Measurements from ENCODE around the gene CAPG.

CAPG gene

DNA sequence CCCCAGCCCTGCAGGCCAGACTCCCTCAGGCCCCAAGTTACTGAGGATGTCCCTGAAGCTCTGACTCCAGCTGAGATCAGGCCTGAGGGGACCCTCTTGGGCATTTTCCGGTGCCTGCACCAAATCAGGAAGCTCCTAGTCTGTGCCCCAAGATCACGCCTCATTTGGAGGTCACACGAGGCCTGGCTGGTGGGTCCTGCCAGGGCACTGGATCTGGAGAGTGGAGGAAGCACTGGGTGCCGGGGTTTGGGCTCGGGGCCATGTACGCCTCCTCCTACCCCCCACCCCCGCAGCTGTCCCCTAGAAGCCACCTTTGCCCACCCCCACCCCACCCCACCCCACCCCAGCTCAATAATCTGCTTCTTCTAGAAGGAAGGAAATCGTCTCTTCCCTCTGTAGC, 24.5 kb upstream of the CAPG start:
- H3K4me3 ChIP-seq (ENCODE audit: low read length): no peak overlapping the region
- no peak for DNase-seq
- H3K27me3 ChIP-seq (replicated peaks; ENCODE audit: insufficient read depth, low read length): no peaks in the 10 kb centered on the region
- H3K9ac ChIP-seq (ENCODE audit: low read length): no peak overlapping the region
- no peaks in the 10 kb centered on the region for H3K9me3 ChIP-seq (replicated peaks; ENCODE audit: insufficient read depth, low read length)
- H3K79me2 ChIP-seq (ENCODE audit: low read length): no peaks in the 10 kb centered on the region
- no peak overlapping the region for H3K4me2 ChIP-seq (ENCODE audit: low read depth, low read length)
- H3K9me2 ChIP-seq (replicated peaks; ENCODE audit: insufficient read depth, low read length): no peaks in the 10 kb centered on the region
- no peaks in the 10 kb centered on the region for H3K36me3 ChIP-seq (replicated peaks; ENCODE audit: insufficient read depth, low read length)
- no peaks in the 10 kb centered on the region for H4K20me1 ChIP-seq (ENCODE audit: insufficient read depth, low read length)
- no peaks in the 10 kb centered on the region for H3F3A ChIP-seq (ENCODE audit: insufficient read depth, low read length)
- H2AFZ ChIP-seq (ENCODE audit: low read length): no peak overlapping the region
- no peak for TF ChIP-seq EZH2 (optimal IDR thresholded peaks at IDR 0.05; ENCODE audit: low read depth, low read length)
- no peak for TF ChIP-seq EZH2phosphoT487 (IDR thresholded peaks at IDR 0.05; ENCODE audit: low read length)
- TF ChIP-seq, protein P1, sequence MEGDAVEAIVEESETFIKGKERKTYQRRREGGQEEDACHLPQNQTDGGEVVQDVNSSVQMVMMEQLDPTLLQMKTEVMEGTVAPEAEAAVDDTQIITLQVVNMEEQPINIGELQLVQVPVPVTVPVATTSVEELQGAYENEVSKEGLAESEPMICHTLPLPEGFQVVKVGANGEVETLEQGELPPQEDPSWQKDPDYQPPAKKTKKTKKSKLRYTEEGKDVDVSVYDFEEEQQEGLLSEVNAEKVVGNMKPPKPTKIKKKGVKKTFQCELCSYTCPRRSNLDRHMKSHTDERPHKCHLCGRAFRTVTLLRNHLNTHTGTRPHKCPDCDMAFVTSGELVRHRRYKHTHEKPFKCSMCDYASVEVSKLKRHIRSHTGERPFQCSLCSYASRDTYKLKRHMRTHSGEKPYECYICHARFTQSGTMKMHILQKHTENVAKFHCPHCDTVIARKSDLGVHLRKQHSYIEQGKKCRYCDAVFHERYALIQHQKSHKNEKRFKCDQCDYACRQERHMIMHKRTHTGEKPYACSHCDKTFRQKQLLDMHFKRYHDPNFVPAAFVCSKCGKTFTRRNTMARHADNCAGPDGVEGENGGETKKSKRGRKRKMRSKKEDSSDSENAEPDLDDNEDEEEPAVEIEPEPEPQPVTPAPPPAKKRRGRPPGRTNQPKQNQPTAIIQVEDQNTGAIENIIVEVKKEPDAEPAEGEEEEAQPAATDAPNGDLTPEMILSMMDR (IDR thresholded peaks at IDR 0.05; ENCODE audit: low read length): no peak
- peaks cover 5% of the 10 kb centered on the region for H3K4me1 ChIP-seq (ENCODE audit: low read length)
- H3K27ac ChIP-seq (ENCODE audit: low read length): no peak overlapping the region

DNA sequence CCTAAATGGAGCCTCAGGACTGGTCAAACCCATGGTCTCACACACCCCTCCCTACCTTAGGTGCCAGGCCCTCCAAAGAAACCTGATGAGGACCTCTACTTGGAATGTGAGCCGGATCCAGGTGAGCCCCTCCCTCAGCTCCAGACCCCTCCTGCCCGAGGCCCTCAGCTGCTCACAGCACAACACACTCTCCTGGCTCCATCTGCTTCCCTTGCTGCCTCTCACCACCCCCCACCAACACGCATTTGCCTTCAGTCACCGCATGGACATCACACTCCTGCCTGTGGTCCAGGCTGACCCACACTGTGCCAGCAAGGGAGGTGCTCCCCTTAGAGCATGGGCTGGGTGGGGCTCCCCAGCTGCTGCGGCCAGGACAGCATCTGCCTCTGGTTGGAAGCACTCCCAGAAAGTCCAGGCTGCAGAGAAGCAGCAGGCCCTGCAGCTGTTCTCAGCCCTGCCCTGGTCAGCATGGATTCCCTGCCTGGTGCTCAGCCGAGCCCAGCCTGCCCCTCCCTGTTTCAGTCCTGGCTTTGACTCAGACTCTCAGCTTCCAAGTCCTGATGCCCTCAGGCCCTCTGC, 23.4 kb upstream of the CAPG start:
- Histone ChIP-seq H3K4me2 (ENCODE audit: low read depth, low read length) (no peak overlapping the region), H3K36me3 (replicated peaks; ENCODE audit: insufficient read depth, low read length) (no peaks in the 10 kb centered on the region), H2AFZ (ENCODE audit: low read length) (no peak overlapping the region), H3K9me3 (replicated peaks; ENCODE audit: insufficient read depth, low read length) (no peaks in the 10 kb centered on the region), H3K4me1 (ENCODE audit: low read length) (peaks cover 5% of the 10 kb centered on the region), H3K9me2 (replicated peaks; ENCODE audit: insufficient read depth, low read length) (no peaks in the 10 kb centered on the region), H3K4me3 (ENCODE audit: low read length) (no peak overlapping the region), H3K9ac (ENCODE audit: low read length) (no peak overlapping the region), H4K20me1 (ENCODE audit: insufficient read depth, low read length) (no peaks in the 10 kb centered on the region), H3F3A (ENCODE audit: insufficient read depth, low read length) (no peaks in the 10 kb centered on the region), H3K27ac (ENCODE audit: low read length) (no peak overlapping the region), H3K79me2 (ENCODE audit: low read length) (no peaks in the 10 kb centered on the region), H3K27me3 (replicated peaks; ENCODE audit: insufficient read depth, low read length) (no peaks in the 10 kb centered on the region)
- TF ChIP-seq EZH2phosphoT487 (IDR thresholded peaks at IDR 0.05; ENCODE audit: low read length): no peak
- TF ChIP-seq EZH2 (optimal IDR thresholded peaks at IDR 0.05; ENCODE audit: low read depth, low read length): no peak
- TF ChIP-seq, protein P1 (IDR thresholded peaks at IDR 0.05; ENCODE audit: low read length): no peak
- DNase-seq: no peak

DNA sequence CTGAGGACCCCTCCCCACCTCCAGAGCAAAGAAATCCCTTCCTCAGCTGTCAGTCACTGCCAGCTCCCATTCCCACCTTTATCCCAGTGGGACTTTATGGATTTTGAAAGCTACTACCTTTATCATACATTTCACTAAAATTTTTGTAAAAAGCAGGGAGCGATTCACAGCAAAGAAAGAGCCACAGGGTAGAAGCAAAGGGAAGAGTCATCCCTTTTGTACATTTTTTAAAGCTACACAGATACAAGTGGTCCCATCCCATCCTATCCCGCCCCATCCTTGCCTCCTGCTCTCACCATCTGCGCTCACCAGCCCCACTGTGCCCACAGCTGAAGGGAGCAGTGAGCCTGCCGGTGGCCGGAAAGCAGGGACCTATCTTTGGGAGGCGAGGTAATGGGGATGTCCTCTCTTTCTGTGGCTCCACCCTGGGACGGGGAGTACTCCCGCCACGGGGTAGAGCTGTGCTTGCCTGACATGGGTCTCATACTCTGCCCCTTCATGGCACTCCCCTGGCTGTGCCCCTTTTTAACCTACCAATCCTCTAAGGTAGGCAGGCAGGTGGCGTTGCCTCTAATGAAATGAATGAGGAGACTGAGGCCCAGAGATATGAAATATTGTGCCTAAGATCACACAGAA, 21.5 kb upstream of the CAPG start:
- no peaks in the 10 kb centered on the region for H3K36me3 ChIP-seq (replicated peaks; ENCODE audit: insufficient read depth, low read length)
- H3K27me3 ChIP-seq (replicated peaks; ENCODE audit: insufficient read depth, low read length): no peaks in the 10 kb centered on the region

More for the DNA sequence above, 21.5 kb upstream of the CAPG start:
- no peaks in the 10 kb centered on the region for H3K4me1 ChIP-seq (ENCODE audit: low read length)
- H3K4me2 ChIP-seq (ENCODE audit: low read depth, low read length): no peak overlapping the region
- H3K4me3 ChIP-seq (ENCODE audit: low read length): no peak overlapping the region
- H3K9me2 ChIP-seq (replicated peaks; ENCODE audit: insufficient read depth, low read length): no peaks in the 10 kb centered on the region
- H3K9ac ChIP-seq (ENCODE audit: low read length): no peak overlapping the region
- no peaks in the 10 kb centered on the region for H3F3A ChIP-seq (ENCODE audit: insufficient read depth, low read length)
- no peak for DNase-seq
- H2AFZ ChIP-seq (ENCODE audit: low read length): no peak overlapping the region
- H3K9me3 ChIP-seq (replicated peaks; ENCODE audit: insufficient read depth, low read length): no peaks in the 10 kb centered on the region
- H4K20me1 ChIP-seq (ENCODE audit: insufficient read depth, low read length): no peaks in the 10 kb centered on the region
- no peak overlapping the region for H3K27ac ChIP-seq (ENCODE audit: low read length)
- no peak for TF ChIP-seq EZH2phosphoT487 (IDR thresholded peaks at IDR 0.05; ENCODE audit: low read length)
- TF ChIP-seq, protein P1 (IDR thresholded peaks at IDR 0.05; ENCODE audit: low read length): no peak
- TF ChIP-seq EZH2 (optimal IDR thresholded peaks at IDR 0.05; ENCODE audit: low read depth, low read length): no peak
- H3K79me2 ChIP-seq (ENCODE audit: low read length): no peaks in the 10 kb centered on the region
